Measurements from ENCODE around the gene IL4R.
A peak's percentile ranks its signal among the peaks of the same experiment; 100 is the strongest.
"Not testable (repeated sequence)": the region's sequence is repeated elsewhere in the genome, so short reads cannot be mapped to it uniquely, and the experiment has no call there.

IL4R gene

DNA sequence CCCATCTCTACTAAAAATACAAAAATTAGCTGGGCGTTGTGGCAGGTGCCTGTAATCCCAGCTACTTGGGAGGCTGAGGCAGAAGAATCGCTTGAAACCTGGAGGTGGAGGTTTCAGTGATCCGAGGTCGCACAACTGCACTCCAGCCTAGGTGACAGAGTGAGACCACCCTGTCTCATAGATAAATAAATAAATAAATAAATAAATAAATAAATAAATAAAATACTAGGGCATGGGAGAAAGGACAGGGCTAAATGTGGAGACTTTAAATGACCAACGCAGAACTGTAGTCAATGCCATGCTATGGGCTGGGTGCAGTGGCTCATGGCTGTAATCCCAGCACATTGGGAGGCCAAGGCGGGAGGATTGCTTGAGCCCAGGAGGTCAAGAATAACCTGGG lies 25.5 kb upstream of the IL4R start:
- DNase-seq: not testable (repeated sequence)

GRCh38 chr16:27289669-27290068 lies 24.1 kb upstream of the IL4R start:
- DNase-seq: no peak

GRCh38 chr16:27290562-27290961 lies 23.2 kb upstream of the IL4R start:
- DNase-seq: no peak

GRCh38 chr16:27291106-27291505 lies 22.7 kb upstream of the IL4R start:
- DNase-seq: no peak

DNA sequence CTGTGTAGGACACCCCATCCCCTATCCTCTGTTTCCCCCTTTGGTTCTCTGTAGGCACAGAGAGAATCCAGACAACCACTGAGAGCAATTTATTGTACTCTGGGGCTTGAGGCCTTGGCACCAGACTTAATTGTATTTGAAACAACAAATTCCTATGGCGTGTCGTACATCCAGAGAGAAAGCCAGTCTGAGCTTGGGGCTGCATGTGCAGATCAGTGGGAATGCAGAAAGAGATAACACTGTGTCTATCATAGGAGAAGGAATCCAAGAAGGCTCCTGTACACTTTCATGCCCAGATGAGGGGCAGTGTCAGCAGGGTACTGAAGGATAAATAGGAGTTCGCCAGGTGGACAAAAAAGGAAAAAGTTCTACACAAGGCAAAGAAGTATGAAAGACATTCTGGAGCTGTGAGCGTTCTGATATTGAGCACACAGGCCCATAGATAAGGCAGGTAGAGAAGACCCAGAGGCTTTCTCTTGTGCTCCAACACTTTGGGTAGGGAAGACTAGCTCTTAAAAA lies 22.0 kb upstream of the IL4R start:
- DNase-seq: no peak

DNA sequence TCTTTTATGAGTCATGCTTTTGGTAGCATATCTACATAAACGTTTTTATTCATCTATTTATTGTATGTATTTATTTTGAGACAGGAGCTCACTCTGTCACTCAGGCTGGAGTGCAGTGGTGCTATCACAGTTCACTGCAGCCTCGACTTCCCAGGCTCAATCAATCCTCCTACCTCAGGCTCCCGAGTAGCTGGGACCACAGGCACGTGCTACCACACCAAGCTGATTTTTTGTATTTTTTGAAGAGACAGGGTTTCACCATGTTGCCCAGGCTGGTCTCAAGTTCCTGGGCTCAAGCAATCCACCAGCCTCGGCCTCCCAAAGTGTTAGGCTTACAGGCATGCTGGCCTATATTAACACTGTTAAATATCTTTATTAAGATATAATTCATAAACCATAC lies 20.4 kb upstream of the IL4R start:
- DNase-seq: no peak

DNA sequence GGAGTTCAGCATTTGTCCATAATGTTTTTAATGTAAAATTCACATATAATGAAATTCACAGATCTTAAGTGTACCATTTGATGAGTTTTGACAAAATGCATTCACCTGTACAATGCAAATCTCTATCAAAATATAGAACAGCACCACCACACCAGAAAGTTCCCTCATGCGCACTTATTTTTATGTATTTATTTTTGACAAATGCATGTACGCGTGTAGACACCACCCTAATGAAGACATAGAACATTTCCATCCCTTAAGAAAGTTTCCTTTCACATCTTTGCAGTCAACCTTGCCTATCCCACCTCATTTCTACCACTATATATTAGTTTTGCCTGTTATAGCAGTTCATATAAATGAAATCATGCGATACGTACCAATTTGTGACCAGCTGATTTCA lies 15.6 kb upstream of the IL4R start:
- no peak for DNase-seq

DNA sequence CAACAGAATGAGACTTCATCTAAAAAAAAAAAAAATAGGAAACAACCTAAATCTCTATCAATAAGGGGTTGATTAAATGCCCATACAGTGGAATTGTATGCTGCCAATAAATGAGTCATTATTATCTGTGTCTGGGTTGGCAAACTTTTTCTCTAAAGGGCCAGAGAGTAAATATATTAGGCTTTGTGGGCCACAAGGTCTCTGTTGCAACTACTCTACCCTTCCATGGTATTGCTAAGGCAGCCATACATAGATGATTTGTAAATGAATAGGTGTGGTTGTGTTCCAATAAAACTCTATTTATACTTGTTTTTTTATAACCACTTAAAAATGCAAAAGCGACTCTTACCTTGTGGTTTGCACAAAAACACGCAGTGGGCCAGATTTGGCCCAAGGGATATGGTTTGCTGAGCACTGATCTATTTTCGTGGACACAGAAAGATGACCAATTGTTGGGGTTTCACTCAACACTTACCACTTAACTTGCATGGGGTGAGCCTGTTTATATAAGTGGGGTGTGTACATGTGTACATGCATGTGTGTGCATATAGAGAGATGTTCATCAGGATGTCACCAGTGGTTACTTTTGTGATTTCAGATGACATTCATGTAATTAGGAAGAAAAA lies 12.4 kb upstream of the IL4R start:
- DNase-seq: no peak

- DNase-seq: no peak
Observed at GRCh38 chr16:27302126-27302525, 11.6 kb upstream of the IL4R start.

GRCh38 chr16:27303256-27304100 lies 10.3 kb upstream of the IL4R start:
- DNase-seq: no peak

DNA sequence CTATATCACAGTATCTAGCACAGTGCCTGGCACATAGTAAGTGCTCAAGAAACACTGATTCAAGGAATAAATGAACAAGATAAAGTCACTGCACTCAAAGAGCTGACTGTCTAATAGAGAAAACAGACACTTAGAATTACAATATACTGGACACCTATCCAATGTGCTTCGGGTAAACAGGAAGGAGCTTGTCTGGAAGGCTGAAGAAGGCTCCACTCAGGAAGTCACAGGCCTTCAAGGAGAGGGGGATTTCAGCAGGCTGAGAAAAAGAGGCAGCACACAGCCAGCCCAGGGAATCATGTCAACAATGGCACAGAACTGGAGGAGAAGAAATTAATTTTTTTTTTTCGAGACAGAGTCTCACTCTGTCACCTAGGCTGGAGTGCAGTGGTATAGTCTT lies 9.7 kb upstream of the IL4R start:
- DNase-seq: no peak

DNA sequence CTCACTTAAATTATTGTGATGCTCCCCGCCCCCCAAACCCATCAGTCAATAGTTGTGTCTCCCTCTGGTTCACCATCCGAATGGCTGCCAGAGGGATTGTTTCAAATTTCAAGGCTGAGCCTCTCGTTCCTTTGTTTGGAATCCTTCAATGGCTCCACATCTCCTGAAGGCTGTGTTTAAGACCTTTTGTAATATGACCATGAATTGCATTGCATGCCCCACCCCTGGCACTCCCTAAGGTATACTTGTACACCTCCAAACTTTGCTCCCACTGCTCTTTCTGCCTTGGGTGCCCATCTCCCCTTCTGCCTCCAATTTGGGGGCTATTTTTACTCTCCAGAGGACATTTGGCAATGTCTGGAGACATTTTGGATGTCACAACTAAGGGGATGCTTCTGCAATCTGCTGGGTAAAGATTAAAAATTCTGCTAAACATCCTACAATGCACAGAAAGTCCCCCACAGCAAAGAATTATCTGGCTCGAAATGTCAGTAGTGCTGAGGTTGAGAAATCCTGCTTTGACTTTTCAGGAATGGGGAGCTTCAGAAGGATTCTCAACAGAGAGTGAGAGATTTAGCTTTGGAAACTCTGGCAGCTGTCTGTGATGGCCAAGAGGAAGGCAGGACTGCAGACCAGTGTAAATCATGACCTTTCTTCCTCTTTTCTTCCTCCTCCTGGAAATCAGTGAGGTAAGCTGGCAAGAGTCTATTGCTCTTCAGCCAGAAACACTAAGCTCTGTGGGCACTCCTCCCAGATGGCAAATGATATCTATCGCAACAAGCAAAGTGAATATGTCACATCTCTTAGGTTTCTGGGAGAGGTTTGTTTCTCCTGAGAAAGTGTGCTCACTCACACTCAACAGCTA lies 8.7 kb upstream of the IL4R start:
- no peak for DNase-seq

DNA sequence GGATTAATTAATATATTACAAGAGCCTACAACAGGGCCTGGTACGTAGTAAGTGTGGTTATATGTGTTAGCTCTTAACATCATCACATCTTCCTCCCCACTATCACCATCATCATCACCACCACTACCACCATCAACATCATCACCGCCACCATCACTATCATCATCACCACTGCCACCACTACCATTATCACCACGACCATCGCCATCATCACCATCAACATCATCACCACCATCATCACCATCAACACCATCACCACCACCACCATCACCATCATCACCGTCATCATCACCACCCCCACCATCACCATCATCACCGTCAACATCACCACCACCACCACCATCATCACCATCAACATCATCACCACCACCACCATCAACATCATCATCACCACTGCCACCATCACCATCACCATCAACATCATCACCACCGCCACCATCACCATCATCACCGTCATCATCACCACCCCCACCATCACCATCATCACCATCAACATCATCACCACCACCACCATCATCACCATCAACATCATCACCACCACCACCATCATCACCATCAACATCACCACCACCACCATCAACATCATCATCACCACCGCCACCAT lies 7.8 kb upstream of the IL4R start:
- DNase-seq: no peak

DNA sequence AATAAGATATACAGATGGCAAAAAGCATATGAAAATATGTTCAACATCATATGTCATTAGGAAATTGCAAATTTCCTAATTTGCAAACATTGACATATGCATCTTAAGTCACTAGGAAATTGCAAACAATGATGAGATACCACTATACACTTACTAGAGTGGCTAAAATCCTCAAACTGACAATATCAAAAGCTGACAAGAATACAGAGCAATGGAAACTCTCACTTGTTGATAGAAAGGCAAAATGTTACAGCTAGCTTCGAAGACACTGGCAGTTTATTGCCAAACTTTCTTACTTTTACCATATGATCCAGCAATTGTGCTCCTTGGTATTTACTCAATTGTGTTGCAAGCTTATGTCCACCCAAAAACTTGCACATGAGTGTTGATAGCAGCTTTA lies 5.0 kb upstream of the IL4R start:
- DNase-seq: no peak

DNA sequence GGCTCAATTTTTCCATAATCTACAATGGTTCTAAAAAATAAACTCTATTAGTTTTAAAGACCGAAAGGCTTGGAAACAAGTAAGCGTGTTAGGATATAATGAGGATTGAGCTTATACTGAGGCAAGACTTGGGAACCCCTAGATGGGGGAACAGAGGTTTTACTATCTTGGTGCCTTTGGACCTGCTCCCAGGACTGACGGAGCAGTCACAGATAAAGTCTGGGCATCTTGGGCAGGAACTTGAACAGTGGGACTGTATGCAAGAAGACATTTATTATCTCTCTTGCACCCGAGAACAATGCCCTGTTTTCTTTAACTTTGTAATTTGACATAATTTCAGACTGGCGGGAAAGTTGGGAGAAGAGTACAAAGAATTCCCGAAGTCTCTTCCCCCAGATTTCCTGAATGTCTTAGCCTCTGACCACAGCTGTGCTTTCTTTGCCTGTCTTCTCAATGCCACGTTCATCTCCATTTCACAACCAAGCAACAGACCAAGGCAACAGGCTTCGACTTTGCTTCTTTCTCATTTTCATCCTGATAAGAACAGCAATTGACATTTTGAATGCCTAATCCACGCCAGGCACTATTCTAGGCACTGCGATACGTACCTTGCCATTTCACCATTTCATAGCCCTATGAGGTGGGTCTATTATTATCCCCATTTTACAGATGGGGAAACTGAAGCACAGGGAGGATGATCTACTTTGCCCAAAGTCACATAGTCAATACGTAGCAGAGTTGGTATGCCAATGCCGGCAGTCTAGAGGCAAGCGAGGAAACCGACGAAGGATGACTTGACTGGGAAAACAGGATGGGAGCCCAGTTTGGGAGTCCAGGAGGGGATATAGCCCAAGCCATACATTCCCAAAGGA lies 3.0 kb upstream of the IL4R start:
- no peak for DNase-seq

GRCh38 chr16:27311448-27311830 lies 2.3 kb upstream of the IL4R start:
- no peak for DNase-seq

- DNase-seq: no peak
Observed at GRCh38 chr16:27311897-27312303, 1.9 kb upstream of the IL4R start.

- DNase-seq: no peak
Observed at GRCh38 chr16:27312580-27313421, 973 bp upstream of the IL4R start.

DNA sequence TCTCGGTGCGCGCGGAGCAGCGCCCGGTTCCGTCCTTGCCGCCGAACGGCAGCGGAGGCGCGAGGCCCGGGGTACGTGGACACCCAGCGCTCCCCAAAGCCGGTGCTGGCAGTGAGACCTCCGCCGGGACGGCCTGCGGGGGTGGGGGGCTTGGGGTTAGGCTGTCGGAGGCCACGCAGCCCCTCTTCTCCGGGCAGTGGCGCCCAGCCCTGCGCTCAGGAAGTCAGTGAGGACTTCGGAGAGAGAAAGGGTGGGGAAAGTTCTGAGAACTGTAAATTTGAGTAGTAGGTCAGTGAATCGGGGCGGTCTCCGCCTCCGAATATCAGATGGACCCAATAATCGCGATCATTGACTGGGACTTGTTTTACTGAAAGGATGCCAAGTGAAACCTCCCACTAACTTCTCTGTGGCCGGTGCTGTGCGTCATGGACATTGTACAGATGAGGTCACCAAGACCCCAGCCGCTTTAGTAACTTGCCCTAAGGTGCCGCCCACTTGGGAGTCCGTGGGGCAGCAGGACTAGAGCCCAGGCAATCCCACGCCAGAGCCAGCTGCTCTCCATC lies 468 bp downstream of the IL4R start:
- DNase-seq: peak in 4 of 5 donors; percentile 24 to 77 (median 28)

- no peak for DNase-seq
Observed at GRCh38 chr16:27314986-27315332, 1.2 kb downstream of the IL4R start.
